WTC11 (cell line): ENCODE measurements around the gene RENBP. TPM values are rescaled to one million over a fixed set of nuclear protein-coding genes. Genes with fewer than 3 reads are reported as not detected.

ENCODE experiments used
- ATAC-seq: fragments of 200-7000 bp; cut with Tn5 transposase; 2 replicates; pipeline ENCODE4 v1.10.0; 2021; ENCODE audit warnings: mild to moderate bottlenecking, moderate library complexity
- CTCF ChIA-PET: fragments of 300-600 bp; sonication (Branson Sonifier 250); formaldehyde crosslinking; loops from one replicate; lab custom pipeline; 2021; ENCODE audit warnings: antibody characterized with exemption; lab: Charles Lee
- POLR2A ChIA-PET: fragments of 350-600 bp; sonication (Branson Sonifier 250); formaldehyde crosslinking; loops from one replicate; lab custom pipeline; 2021; ENCODE audit warnings: antibody characterized with exemption; lab: Charles Lee
- DNase-seq: peaks from one replicate; pipeline ENCODE4 v3.0.0; 2021; ENCODE audit warnings: low spot score
- H3K27ac Mint-ChIP-seq: 2 replicates; pipeline ENCODE4 v1.8.0; 2021; ENCODE audit warnings: mixed read lengths
- H3K27me3 Mint-ChIP-seq: 2 replicates; pipeline ENCODE4 v1.8.0; 2021; ENCODE audit warnings: low read depth, mild to moderate bottlenecking, moderate library complexity, mixed read lengths
- H3K36me3 Mint-ChIP-seq: 2 replicates; pipeline ENCODE4 v1.8.0; 2021; ENCODE audit warnings: mixed read lengths
- H3K4me1 Mint-ChIP-seq: 2 replicates; pipeline ENCODE4 v1.8.0; 2022; ENCODE audit warnings: mixed read lengths
- H3K4me3 Mint-ChIP-seq: 2 replicates; pipeline ENCODE4 v1.8.0; 2021; ENCODE audit warnings: mild to moderate bottlenecking, moderate library complexity, mixed read lengths
- H3K9me3 Mint-ChIP-seq: 2 replicates; pipeline ENCODE4 v1.8.0; 2021; ENCODE audit warnings: mixed read lengths
- ATF3 ChIP-seq: sonication (generic); formaldehyde crosslinking; conservative IDR thresholded peaks from 2 replicates; pipeline ENCODE4 v1.8.1; 2022; ENCODE audit warnings: mild to moderate bottlenecking, missing genetic modification reagents
- E2F1 ChIP-seq: sonication (generic); formaldehyde crosslinking; IDR thresholded peaks from 2 replicates; pipeline ENCODE4 v1.8.0; 2022; ENCODE audit warnings: mild to moderate bottlenecking, missing genetic modification reagents
- E2F4 ChIP-seq: sonication (generic); formaldehyde crosslinking; IDR thresholded peaks from 2 replicates; pipeline ENCODE4 v1.8.1; 2022; ENCODE audit warnings: low read depth, mild to moderate bottlenecking, moderate library complexity, missing genetic modification reagents, borderline replicate concordance
- ELF4 ChIP-seq: sonication (generic); formaldehyde crosslinking; IDR thresholded peaks from 2 replicates; pipeline ENCODE4 v1.8.1; 2022; ENCODE audit warnings: low read depth, mild to moderate bottlenecking, moderate library complexity, missing genetic modification reagents
- FOXP4 ChIP-seq: sonication (generic); formaldehyde crosslinking; IDR thresholded peaks from 2 replicates; pipeline ENCODE4 v1.8.0; 2022; ENCODE audit warnings: mild to moderate bottlenecking, missing genetic modification reagents
- HMGA2 ChIP-seq: fragments of 250-450 bp; sonication (Bioruptor Pico); IDR thresholded peaks from 2 replicates; pipeline ENCODE4 v1.4.0; 2021; ENCODE audit warnings: mild to moderate bottlenecking, moderate library complexity
- JAZF1 ChIP-seq: fragments of 250-450 bp; sonication (Bioruptor Pico); IDR thresholded peaks from 2 replicates; pipeline ENCODE4 v1.9.0; 2021; ENCODE audit warnings: moderate library complexity, mild to moderate bottlenecking, inconsistent platforms
- MXD4 ChIP-seq: fragments of 250-450 bp; sonication (Bioruptor Pico); IDR thresholded peaks from 2 replicates; pipeline ENCODE4 v1.8.0; 2021; ENCODE audit warnings: mild to moderate bottlenecking, moderate library complexity, borderline replicate concordance
- NFYB ChIP-seq: sonication (generic); formaldehyde crosslinking; conservative IDR thresholded peaks from 2 replicates; pipeline ENCODE4 v1.8.0; 2022; ENCODE audit warnings: low read depth, missing genetic modification reagents
- NR1H2 ChIP-seq: sonication (generic); formaldehyde crosslinking; IDR thresholded peaks from 2 replicates; pipeline ENCODE4 v1.9.0; 2021; ENCODE audit warnings: mild to moderate bottlenecking, moderate library complexity, missing genetic modification reagents
- PREB ChIP-seq: sonication (generic); formaldehyde crosslinking; IDR thresholded peaks from 2 replicates; pipeline ENCODE4 v1.8.1; 2022; ENCODE audit warnings: mild to moderate bottlenecking, missing genetic modification reagents, moderate library complexity, borderline replicate concordance
- SMAD4 ChIP-seq: sonication (generic); formaldehyde crosslinking; IDR thresholded peaks from 2 replicates; pipeline ENCODE4 v1.8.0; 2022; ENCODE audit warnings: mild to moderate bottlenecking, missing genetic modification reagents
- ZNF138 ChIP-seq: sonication (generic); formaldehyde crosslinking; conservative IDR thresholded peaks from 2 replicates; pipeline ENCODE4 v1.8.1; 2022; ENCODE audit warnings: mild to moderate bottlenecking, moderate library complexity, missing genetic modification reagents
- ZNF317 ChIP-seq: sonication (generic); formaldehyde crosslinking; IDR thresholded peaks from 2 replicates; pipeline ENCODE4 v1.8.1; 2023; ENCODE audit warnings: low read depth, mild to moderate bottlenecking, moderate library complexity, missing genetic modification reagents, borderline replicate concordance
- ZNF423 ChIP-seq: fragments of 250-450 bp; sonication (Bioruptor Pico); IDR thresholded peaks from 2 replicates; pipeline ENCODE4 v2.1.2; 2022; ENCODE audit warnings: mild to moderate bottlenecking, moderate library complexity
- ZNF532 ChIP-seq: fragments of 250-450 bp; sonication (Bioruptor Pico); IDR thresholded peaks from 2 replicates; pipeline ENCODE4 v1.9.0; 2021; ENCODE audit warnings: mild to moderate bottlenecking, borderline replicate concordance
- total RNA-seq: library from RNA; stranded (reverse); gene quantifications from 3 replicates; pipeline ENCODE4 v1.2.3, GENCODE V29; 2021
- TF ChIP-seq, protein P1 (sequence below): sonication (generic); formaldehyde crosslinking; IDR thresholded peaks from 2 replicates; pipeline ENCODE4 v1.8.1; 2023; ENCODE audit warnings: mild to moderate bottlenecking, missing genetic modification reagents, moderate library complexity

The RENBP gene
- total RNA-seq, 1 experiment from 2014 or later: 14.0 TPM

GRCh38 chrX:153964105-153964504 is 19.7 kb upstream of the RENBP start:
- CTCF ChIA-PET: no interaction called here
- Mint-ChIP-seq H3K4me3 (no peak overlapping the region), H3K9me3 (no peaks in the 10 kb centered on the region), H3K36me3 (peaks cover 13% of the 10 kb centered on the region), H3K27ac (no peak overlapping the region), H3K27me3 (no peaks in the 10 kb centered on the region), H3K4me1 (peaks cover 21% of the 10 kb centered on the region)
- POLR2A ChIA-PET: interaction anchor here (0.5 kb wide), 1 partner anchor 88 kb away, joined by 3 read pairs; no protein-coding TSS in a partner anchor
- ATAC-seq (no peak), DNase-seq (no peak)
- TF ChIP-seq, protein P1, sequence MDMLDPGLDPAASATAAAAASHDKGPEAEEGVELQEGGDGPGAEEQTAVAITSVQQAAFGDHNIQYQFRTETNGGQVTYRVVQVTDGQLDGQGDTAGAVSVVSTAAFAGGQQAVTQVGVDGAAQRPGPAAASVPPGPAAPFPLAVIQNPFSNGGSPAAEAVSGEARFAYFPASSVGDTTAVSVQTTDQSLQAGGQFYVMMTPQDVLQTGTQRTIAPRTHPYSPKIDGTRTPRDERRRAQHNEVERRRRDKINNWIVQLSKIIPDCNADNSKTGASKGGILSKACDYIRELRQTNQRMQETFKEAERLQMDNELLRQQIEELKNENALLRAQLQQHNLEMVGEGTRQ (CRISPR knock-in tag): no peak
- TF ChIP-seq ZNF138 (CRISPR knock-in tag) (no peak), SMAD4 (CRISPR knock-in tag) (no peak), ATF3 (CRISPR knock-in tag) (no peak), JAZF1 (CRISPR knock-in tag) (no peak), ZNF423 (CRISPR knock-in tag) (no peak), PREB (CRISPR knock-in tag) (no peak), E2F4 (no peak), E2F1 (no peak), ZNF532 (CRISPR knock-in tag) (no peak), HMGA2 (CRISPR knock-in tag) (no peak), NFYB (CRISPR knock-in tag) (no peak), ELF4 (no peak), FOXP4 (CRISPR knock-in tag) (no peak), ZNF317 (no peak), MXD4 (CRISPR knock-in tag) (no peak), NR1H2 (no peak)
